Mucosa of rectum (tissue), 2 donors: Measurements from ENCODE around the gene RFNG.

Source experiments
- H3K27ac ChIP-seq, 2 donors: one replicate each; pipeline ENCODE4 v1.7.0; 2013; ENCODE audit warnings: inconsistent platforms in 2 of 2, low read depth in 2 of 2, low read length in 2 of 2
- H3K27me3 ChIP-seq, 2 donors: one replicate each; pipeline ENCODE4 v1.7.0; 2013; ENCODE audit warnings: low read length in 2 of 2; ENCODE audit not compliant: control insufficient read depth in 2 of 2, insufficient read depth in 2 of 2
- H3K36me3 ChIP-seq, 2 donors: one replicate each; pipeline ENCODE4 v1.7.0; 2013; ENCODE audit warnings: low read length in 2 of 2; ENCODE audit not compliant: control insufficient read depth in 2 of 2, insufficient read depth in 2 of 2
- H3K4me1 ChIP-seq, 2 donors: one replicate each; pipeline ENCODE4 v1.7.0; 2013; ENCODE audit warnings: low read length in 2 of 2, mild to moderate bottlenecking in 1 of 2; ENCODE audit not compliant: control insufficient read depth in 2 of 2, insufficient read depth in 2 of 2
- H3K4me3 ChIP-seq, 2 donors: one replicate each; pipeline ENCODE4 v1.7.0; 2013; ENCODE audit warnings: low read length in 2 of 2
- H3K9ac ChIP-seq, 2 donors: one replicate each; pipeline ENCODE4 v1.7.0; 2013; ENCODE audit warnings: low read length in 2 of 2, low read depth in 1 of 2, mild to moderate bottlenecking in 1 of 2
- H3K9me3 ChIP-seq, 2 donors: one replicate each; pipeline ENCODE4 v1.7.0; 2013; ENCODE audit warnings: low read length in 2 of 2; ENCODE audit not compliant: control insufficient read depth in 2 of 2
- donor health status: healthy.
- donor health status: Normal muscosa, but diverticular disease.

The RFNG gene

GRCh38 chr17:82051776-82052637 lies at the start of gene RFNG, which contains the start of gene GPS1:
TSS of gene RFNG (minus strand) at chr17:82051811. CDS start at chr17:82051766, 45 bp downstream.
TSS of gene GPS1 (plus strand) at chr17:82051898. CDS start at chr17:82051932, 34 bp downstream.
- Histone ChIP-seq H3K27me3 (no peaks in the 10 kb centered on the region), H3K27ac (no peak within 1 kb of the TSS), H3K4me3 (peak within 1 kb of the TSS; percentile 85), H3K36me3 (peaks cover 30% of the 10 kb centered on the region in 2 donors), H3K9ac (peak within 1 kb of the TSS; percentile 66 to 72), H3K9me3 (no peaks in the 10 kb centered on the region), H3K4me1 (peaks cover 14 to 20% of the 10 kb centered on the region in 2 donors)

- Histone ChIP-seq H3K4me3 (no peak overlapping the region), H3K36me3 (no peaks in the 10 kb centered on the region), H3K27me3 (no peaks in the 10 kb centered on the region), H3K9me3 (no peaks in the 10 kb centered on the region), H3K4me1 (peaks cover 34 to 53% of the 10 kb centered on the region in 2 donors), H3K9ac (no peak overlapping the region), H3K27ac (no peak overlapping the region)
These were observed 49.7 kb upstream of the RFNG start for GRCh38 chr17:82101301-82101715.

- H3K27ac ChIP-seq: no peak overlapping the region
These were observed 49.1 kb upstream of the RFNG start for GRCh38 chr17:82100502-82101298.

GRCh38 chr17:82098939-82099763 lies 47.5 kb upstream of the RFNG start:
- peak overlapping the region; percentile 62 to 70 for H3K4me3 ChIP-seq
- no peaks in the 10 kb centered on the region for H3K9me3 ChIP-seq
- H3K9ac ChIP-seq: peak overlapping the region; percentile 68 to 81
- H3K36me3 ChIP-seq: peaks cover 4 to 6% of the 10 kb centered on the region in 2 donors
- H3K27me3 ChIP-seq: no peaks in the 10 kb centered on the region
- H3K4me1 ChIP-seq: peaks cover 28 to 41% of the 10 kb centered on the region in 2 donors
- peak overlapping the region; percentile 96 to 97 for H3K27ac ChIP-seq

More at GRCh38 chr17:82100502-82101298, 49.1 kb upstream of the RFNG start:
- H3K36me3 ChIP-seq: peaks cover 0 to 1% of the 10 kb centered on the region in 2 donors
- no peaks in the 10 kb centered on the region for H3K9me3 ChIP-seq
- no peaks in the 10 kb centered on the region for H3K27me3 ChIP-seq
- no peak overlapping the region for H3K9ac ChIP-seq
- H3K4me1 ChIP-seq: peaks cover 30 to 47% of the 10 kb centered on the region in 2 donors
- no peak overlapping the region for H3K4me3 ChIP-seq

GRCh38 chr17:82098169-82098938 lies 46.7 kb upstream of the RFNG start, which contains the start of gene FASN:
TSS of gene FASN (minus strand) at chr17:82098236. CDS start at chr17:82096445, 1,791 bp downstream.
- Histone ChIP-seq H3K9me3 (no peaks in the 10 kb centered on the region), H3K36me3 (peaks cover 8 to 9% of the 10 kb centered on the region in 2 donors), H3K4me3 (peak within 1 kb of the TSS; percentile 64 to 70), H3K9ac (peak within 1 kb of the TSS; percentile 68 to 86), H3K27ac (peak within 1 kb of the TSS; percentile 96 to 97), H3K4me1 (peaks cover 27 to 35% of the 10 kb centered on the region in 2 donors), H3K27me3 (no peaks in the 10 kb centered on the region)

- Histone ChIP-seq H3K27ac (peak overlapping the region; percentile 96 to 97), H3K9me3 (no peaks in the 10 kb centered on the region), H3K4me1 (peaks cover 27 to 35% of the 10 kb centered on the region in 2 donors), H3K4me3 (peak overlapping the region; percentile 64 to 70), H3K36me3 (peaks cover 11 to 14% of the 10 kb centered on the region in 2 donors), H3K27me3 (no peaks in the 10 kb centered on the region), H3K9ac (peak overlapping the region in 1 of 2 donors; percentile 86)
These were observed 46.2 kb upstream of the RFNG start for GRCh38 chr17:82097919-82098168.

- H3K36me3 ChIP-seq: peaks cover 11 to 15% of the 10 kb centered on the region in 2 donors
- H3K9me3 ChIP-seq: no peaks in the 10 kb centered on the region
- H3K4me3 ChIP-seq: peak overlapping the region; percentile 64 to 70
- H3K27me3 ChIP-seq: no peaks in the 10 kb centered on the region
- peaks cover 27 to 35% of the 10 kb centered on the region in 2 donors for H3K4me1 ChIP-seq
- peak overlapping the region; percentile 32 to 86 for H3K9ac ChIP-seq
- H3K27ac ChIP-seq: peak overlapping the region; percentile 96 to 97
These were observed 45.7 kb upstream of the RFNG start for GRCh38 chr17:82097184-82097918.

- no peaks in the 10 kb centered on the region for H3K9me3 ChIP-seq
- H3K4me1 ChIP-seq: peaks cover 25 to 34% of the 10 kb centered on the region in 2 donors
- H3K36me3 ChIP-seq: peaks cover 13 to 19% of the 10 kb centered on the region in 2 donors
- H3K4me3 ChIP-seq: peak overlapping the region; percentile 64 to 70
- peak overlapping the region in 1 of 2 donors; percentile 97 for H3K27ac ChIP-seq
- H3K27me3 ChIP-seq: no peaks in the 10 kb centered on the region
- peak overlapping the region; percentile 32 to 86 for H3K9ac ChIP-seq
These were observed 45.1 kb upstream of the RFNG start for GRCh38 chr17:82096709-82097183.
